ENCODE data around the gene CCDC152.

Gene CCDC152

GRCh38 chr5:42822548-42822947, 65.9 kb downstream of the CCDC152 start:
- Histone ChIP-seq H3K9ac (ENCODE audit: low read depth, low read length) (no peak overlapping the region), H3K27ac (ENCODE audit: low read length) (no peak overlapping the region)
- no peak for TF ChIP-seq EZH2 (IDR thresholded peaks at IDR 0.05; ENCODE audit: borderline replicate concordance, low read depth, low read length, severe bottlenecking)
- TF ChIP-seq CTCF (IDR thresholded peaks at IDR 0.05; ENCODE audit: borderline replicate concordance, extremely low read depth, low read length, poor library complexity, severe bottlenecking), result no peak

DNA sequence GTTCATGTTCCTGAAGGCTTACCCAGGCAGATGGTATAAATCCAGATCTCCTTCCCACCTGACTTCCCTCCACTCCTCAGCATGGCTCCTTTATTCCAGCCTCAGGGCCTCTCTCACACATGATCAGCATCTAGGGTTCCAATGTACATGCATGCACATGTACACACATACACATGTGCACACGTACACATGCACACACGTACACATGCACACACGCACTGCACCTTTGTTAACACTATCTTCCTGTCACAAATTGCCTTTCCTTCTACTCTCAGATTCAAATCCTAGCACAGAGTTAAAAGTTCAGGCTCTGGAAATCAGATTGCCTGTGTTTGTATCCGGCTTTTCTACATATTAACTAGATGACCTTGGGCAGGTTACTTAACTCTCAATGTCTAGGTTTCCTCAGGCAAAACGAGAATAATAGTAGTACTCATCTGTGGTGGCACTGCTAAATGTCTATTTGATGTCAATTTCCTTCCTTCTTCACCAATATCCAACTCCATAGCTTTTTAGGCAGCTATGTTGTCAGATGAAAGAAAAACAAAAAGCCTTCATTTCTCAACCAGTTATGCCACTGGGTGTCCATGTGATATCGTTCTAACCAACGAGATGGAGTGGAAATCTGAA, 67.8 kb downstream of the CCDC152 start:
- Histone ChIP-seq H4K20me1 (ENCODE audit: insufficient read depth, low read length) (no peaks in the 10 kb centered on the region), H3K27me3 (ENCODE audit: insufficient read depth, low read length, poor library complexity) (no peaks in the 10 kb centered on the region), H3K79me2 (ENCODE audit: insufficient read depth, low read length) (no peaks in the 10 kb centered on the region), H3K4me1 (ENCODE audit: insufficient read depth, low read length) (no peaks in the 10 kb centered on the region), H2AFZ (ENCODE audit: low read depth, low read length) (no peak overlapping the region), H3K4me2 (ENCODE audit: insufficient read depth, low read length) (no peak overlapping the region), H3K9ac (ENCODE audit: low read depth, low read length) (no peak overlapping the region), H3K9me3 (ENCODE audit: insufficient read depth, low read length, severe bottlenecking) (no peaks in the 10 kb centered on the region), H3K27ac (ENCODE audit: low read length) (no peak overlapping the region), H3K4me3 (ENCODE audit: low read depth in 1 of 2, low read length in 2 of 2) (no peak overlapping the region), H3K36me3 (ENCODE audit: insufficient read depth, low read length) (no peaks in the 10 kb centered on the region)
- no peak for TF ChIP-seq CTCF (IDR thresholded peaks at IDR 0.05; ENCODE audit: borderline replicate concordance, extremely low read depth, low read length, poor library complexity, severe bottlenecking)
- no peak for TF ChIP-seq EZH2 (IDR thresholded peaks at IDR 0.05; ENCODE audit: borderline replicate concordance, low read depth, low read length, severe bottlenecking)
- no peak for ATAC-seq (ENCODE audit: insufficient read depth, low read depth)
- DNase-seq, result no peak

More at GRCh38 chr5:42822548-42822947, 65.9 kb downstream of the CCDC152 start:
- ATAC-seq (ENCODE audit: insufficient read depth, low read depth), result no peak
- Histone ChIP-seq H4K20me1 (ENCODE audit: insufficient read depth, low read length) (no peaks in the 10 kb centered on the region), H2AFZ (ENCODE audit: low read depth, low read length) (no peak overlapping the region), H3K79me2 (ENCODE audit: insufficient read depth, low read length) (no peaks in the 10 kb centered on the region), H3K4me2 (ENCODE audit: insufficient read depth, low read length) (no peak overlapping the region), H3K36me3 (ENCODE audit: insufficient read depth, low read length) (no peaks in the 10 kb centered on the region), H3K4me3 (ENCODE audit: low read depth in 1 of 2, low read length in 2 of 2) (no peak overlapping the region), H3K9me3 (ENCODE audit: insufficient read depth, low read length, severe bottlenecking) (no peaks in the 10 kb centered on the region), H3K27me3 (ENCODE audit: insufficient read depth, low read length, poor library complexity) (no peaks in the 10 kb centered on the region), H3K4me1 (ENCODE audit: insufficient read depth, low read length) (no peaks in the 10 kb centered on the region)
- no peak for DNase-seq

- no peak overlapping the region for H2AFZ ChIP-seq (ENCODE audit: low read depth, low read length)
- TF ChIP-seq EZH2 (IDR thresholded peaks at IDR 0.05; ENCODE audit: borderline replicate concordance, low read depth, low read length, severe bottlenecking) (no peak), CTCF (IDR thresholded peaks at IDR 0.05; ENCODE audit: borderline replicate concordance, extremely low read depth, low read length, poor library complexity, severe bottlenecking) (no peak)
- no peak overlapping the region for H3K4me3 ChIP-seq (ENCODE audit: low read depth in 1 of 2, low read length in 2 of 2)
- H3K4me1 ChIP-seq (ENCODE audit: insufficient read depth, low read length), result no peaks in the 10 kb centered on the region
- DNase-seq (no peak), ATAC-seq (ENCODE audit: insufficient read depth, low read depth) (no peak)
- H3K79me2 ChIP-seq (ENCODE audit: insufficient read depth, low read length), result no peaks in the 10 kb centered on the region
- no peaks in the 10 kb centered on the region for H3K9me3 ChIP-seq (ENCODE audit: insufficient read depth, low read length, severe bottlenecking)
- H4K20me1 ChIP-seq (ENCODE audit: insufficient read depth, low read length), result no peaks in the 10 kb centered on the region
- H3K4me2 ChIP-seq (ENCODE audit: insufficient read depth, low read length), result no peak overlapping the region
- H3K27me3 ChIP-seq (ENCODE audit: insufficient read depth, low read length, poor library complexity), result no peaks in the 10 kb centered on the region
- H3K36me3 ChIP-seq (ENCODE audit: insufficient read depth, low read length), result no peaks in the 10 kb centered on the region
- no peak overlapping the region for H3K27ac ChIP-seq (ENCODE audit: low read length)
- H3K9ac ChIP-seq (ENCODE audit: low read depth, low read length), result no peak overlapping the region
Measured at GRCh38 chr5:42825422-42826148, 69.0 kb downstream of the CCDC152 start.
